HEK293T (cell line): ENCODE measurements around the gene BCL2.

Experiments
- BHLHE40 ChIP-seq: fragments of 450-650 bp; IDR thresholded peaks from 2 replicates; pipeline ENCODE4 v1.6.1; 2016; ENCODE audit warnings: mild to moderate bottlenecking, moderate library complexity, borderline replicate concordance
- FOXA1 ChIP-seq: fragments of 450-650 bp; IDR thresholded peaks from 2 replicates; pipeline ENCODE4 v1.6.1; 2016; ENCODE audit warnings: mild to moderate bottlenecking
- FOXK2 ChIP-seq: fragments of 450-650 bp; IDR thresholded peaks from 2 replicates; pipeline ENCODE4 v1.6.1; 2016; ENCODE audit warnings: mild to moderate bottlenecking
- FOXM1 ChIP-seq: fragments of 450-650 bp; IDR thresholded peaks from 2 replicates; pipeline ENCODE4 v1.6.1; 2017; ENCODE audit warnings: mild to moderate bottlenecking, borderline replicate concordance
- SP1 ChIP-seq: fragments of 450-650 bp; IDR thresholded peaks from 2 replicates; pipeline ENCODE4 v1.6.1; 2017
- SUZ12 ChIP-seq: fragments of 450-650 bp; IDR thresholded peaks from 2 replicates; pipeline ENCODE4 v1.6.1; 2016; ENCODE audit warnings: mild to moderate bottlenecking

- no peak for TF ChIP-seq FOXA1
- TF ChIP-seq FOXM1, result no peak
- TF ChIP-seq BHLHE40, result no peak
- TF ChIP-seq SP1, result no peak
- no peak for TF ChIP-seq FOXK2
- TF ChIP-seq SUZ12, result no peak
These were observed 181.6 kb downstream of the BCL2 start for GRCh38 chr18:63137999-63138435.
